Measurements from ENCODE around the gene FNDC3B.

FNDC3B gene

DNA sequence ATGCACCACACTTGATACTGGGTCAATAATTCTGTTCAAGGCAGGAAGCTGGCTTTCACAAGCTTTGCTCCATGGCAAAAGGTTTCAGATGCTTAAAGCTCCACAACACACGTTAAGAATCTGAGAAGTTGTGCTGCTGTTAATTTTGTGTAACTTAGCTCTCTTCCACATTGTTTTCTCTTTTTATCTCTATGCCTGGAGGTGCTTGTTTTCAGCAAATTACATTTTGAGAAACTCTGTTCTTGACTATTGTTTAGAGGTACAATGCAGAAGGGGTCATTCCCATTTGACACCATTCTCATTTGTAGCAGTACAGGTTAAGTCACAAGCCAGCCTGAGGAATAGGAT, 156.0 kb downstream of the FNDC3B start:
- TF ChIP-seq YY1 (IDR thresholded peaks at IDR 0.05; ENCODE audit: low read depth) (no peak), ZBTB7A (IDR thresholded peaks at IDR 0.05; ENCODE audit: low read depth) (no peak), TAF1 (IDR thresholded peaks at IDR 0.05; ENCODE audit: low read depth) (no peak), FOXM1 (IDR thresholded peaks at IDR 0.05; ENCODE audit: borderline replicate concordance, low read depth) (no peak), RAD21 (IDR thresholded peaks at IDR 0.05; ENCODE audit: low read depth) (no peak), TCF12 (IDR thresholded peaks at IDR 0.05; ENCODE audit: low read depth) (no peak), CEBPB (IDR thresholded peaks at IDR 0.05) (no peak), CREB1 (IDR thresholded peaks at IDR 0.05; ENCODE audit: low read depth) (no peak)
- TF ChIP-seq, protein P1, sequence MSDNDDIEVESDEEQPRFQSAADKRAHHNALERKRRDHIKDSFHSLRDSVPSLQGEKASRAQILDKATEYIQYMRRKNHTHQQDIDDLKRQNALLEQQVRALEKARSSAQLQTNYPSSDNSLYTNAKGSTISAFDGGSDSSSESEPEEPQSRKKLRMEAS (IDR thresholded peaks at IDR 0.05), result no peak
- TF ChIP-seq, protein P2, sequence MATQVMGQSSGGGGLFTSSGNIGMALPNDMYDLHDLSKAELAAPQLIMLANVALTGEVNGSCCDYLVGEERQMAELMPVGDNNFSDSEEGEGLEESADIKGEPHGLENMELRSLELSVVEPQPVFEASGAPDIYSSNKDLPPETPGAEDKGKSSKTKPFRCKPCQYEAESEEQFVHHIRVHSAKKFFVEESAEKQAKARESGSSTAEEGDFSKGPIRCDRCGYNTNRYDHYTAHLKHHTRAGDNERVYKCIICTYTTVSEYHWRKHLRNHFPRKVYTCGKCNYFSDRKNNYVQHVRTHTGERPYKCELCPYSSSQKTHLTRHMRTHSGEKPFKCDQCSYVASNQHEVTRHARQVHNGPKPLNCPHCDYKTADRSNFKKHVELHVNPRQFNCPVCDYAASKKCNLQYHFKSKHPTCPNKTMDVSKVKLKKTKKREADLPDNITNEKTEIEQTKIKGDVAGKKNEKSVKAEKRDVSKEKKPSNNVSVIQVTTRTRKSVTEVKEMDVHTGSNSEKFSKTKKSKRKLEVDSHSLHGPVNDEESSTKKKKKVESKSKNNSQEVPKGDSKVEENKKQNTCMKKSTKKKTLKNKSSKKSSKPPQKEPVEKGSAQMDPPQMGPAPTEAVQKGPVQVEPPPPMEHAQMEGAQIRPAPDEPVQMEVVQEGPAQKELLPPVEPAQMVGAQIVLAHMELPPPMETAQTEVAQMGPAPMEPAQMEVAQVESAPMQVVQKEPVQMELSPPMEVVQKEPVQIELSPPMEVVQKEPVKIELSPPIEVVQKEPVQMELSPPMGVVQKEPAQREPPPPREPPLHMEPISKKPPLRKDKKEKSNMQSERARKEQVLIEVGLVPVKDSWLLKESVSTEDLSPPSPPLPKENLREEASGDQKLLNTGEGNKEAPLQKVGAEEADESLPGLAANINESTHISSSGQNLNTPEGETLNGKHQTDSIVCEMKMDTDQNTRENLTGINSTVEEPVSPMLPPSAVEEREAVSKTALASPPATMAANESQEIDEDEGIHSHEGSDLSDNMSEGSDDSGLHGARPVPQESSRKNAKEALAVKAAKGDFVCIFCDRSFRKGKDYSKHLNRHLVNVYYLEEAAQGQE (IDR thresholded peaks at IDR 0.05; ENCODE audit: low read depth), result no peak

DNA sequence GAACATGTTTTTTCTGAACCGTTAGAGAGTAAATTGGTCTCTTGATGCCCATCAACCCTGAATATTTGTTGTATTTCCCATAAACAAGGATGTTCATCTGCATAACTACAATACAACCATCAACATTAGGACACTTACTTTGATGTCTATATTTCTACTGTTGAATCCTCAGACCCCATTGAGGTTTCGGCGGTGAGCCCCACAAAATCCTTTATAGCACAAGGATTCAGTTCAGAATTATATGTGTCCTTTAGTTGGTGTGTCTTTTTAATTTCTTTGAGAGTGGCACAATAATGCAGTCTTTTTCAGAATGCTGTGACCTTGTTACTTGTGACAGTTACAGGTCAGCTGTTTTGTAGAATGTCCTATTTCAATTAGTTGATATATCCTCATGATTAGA, 158.0 kb downstream of the FNDC3B start:
- TF ChIP-seq, protein P2 (IDR thresholded peaks at IDR 0.05; ENCODE audit: low read depth), result no peak
- no peak for TF ChIP-seq EGR1 (IDR thresholded peaks at IDR 0.05)
- TF ChIP-seq RAD21 (IDR thresholded peaks at IDR 0.05; ENCODE audit: low read depth), result no peak
- TF ChIP-seq TAF1 (IDR thresholded peaks at IDR 0.05; ENCODE audit: low read depth), result no peak
- TF ChIP-seq, protein P3, sequence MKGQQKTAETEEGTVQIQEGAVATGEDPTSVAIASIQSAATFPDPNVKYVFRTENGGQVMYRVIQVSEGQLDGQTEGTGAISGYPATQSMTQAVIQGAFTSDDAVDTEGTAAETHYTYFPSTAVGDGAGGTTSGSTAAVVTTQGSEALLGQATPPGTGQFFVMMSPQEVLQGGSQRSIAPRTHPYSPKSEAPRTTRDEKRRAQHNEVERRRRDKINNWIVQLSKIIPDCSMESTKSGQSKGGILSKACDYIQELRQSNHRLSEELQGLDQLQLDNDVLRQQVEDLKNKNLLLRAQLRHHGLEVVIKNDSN (IDR thresholded peaks at IDR 0.05), result no peak
- TF ChIP-seq, protein P1 (IDR thresholded peaks at IDR 0.05), result no peak
- no peak for TF ChIP-seq NFIC (IDR thresholded peaks at IDR 0.05)
- no peak for TF ChIP-seq TCF12 (IDR thresholded peaks at IDR 0.05; ENCODE audit: low read depth)
- TF ChIP-seq EP300 (IDR thresholded peaks at IDR 0.05; ENCODE audit: borderline replicate concordance), result no peak
- no peak for TF ChIP-seq FOXM1 (IDR thresholded peaks at IDR 0.05; ENCODE audit: borderline replicate concordance, low read depth)
- TF ChIP-seq TEAD4 (IDR thresholded peaks at IDR 0.05), result no peak
- no peak for TF ChIP-seq YY1 (IDR thresholded peaks at IDR 0.05; ENCODE audit: low read depth)
- no peak for TF ChIP-seq CREB1 (IDR thresholded peaks at IDR 0.05; ENCODE audit: low read depth)
- TF ChIP-seq ZBTB7A (IDR thresholded peaks at IDR 0.05; ENCODE audit: low read depth), result no peak
- TF ChIP-seq CEBPB (IDR thresholded peaks at IDR 0.05), result no peak

DNA sequence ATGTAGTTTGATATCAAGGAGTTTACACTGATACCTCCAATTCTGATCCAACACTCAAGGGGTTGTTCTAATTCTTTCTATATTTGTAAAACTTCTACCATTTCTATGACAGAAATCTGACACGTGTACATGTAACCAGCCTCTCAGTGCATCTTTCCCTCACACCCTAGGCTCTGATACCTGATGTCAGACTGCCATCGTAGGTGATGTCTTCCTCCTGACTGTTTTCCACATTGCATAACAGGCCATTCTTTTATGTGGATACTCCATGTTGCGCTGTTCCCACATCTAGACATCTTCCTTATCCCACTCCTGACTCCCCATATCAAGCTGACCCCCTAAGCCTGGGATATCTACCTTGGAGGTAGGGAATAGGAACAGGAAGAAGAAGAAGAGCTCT, 159.1 kb downstream of the FNDC3B start:
- TF ChIP-seq FOXM1 (IDR thresholded peaks at IDR 0.05; ENCODE audit: borderline replicate concordance, low read depth), result no peak
- TF ChIP-seq RAD21 (IDR thresholded peaks at IDR 0.05; ENCODE audit: low read depth), result no peak
- TF ChIP-seq TEAD4 (IDR thresholded peaks at IDR 0.05), result no peak
- TF ChIP-seq, protein P1 (IDR thresholded peaks at IDR 0.05), result no peak
- TF ChIP-seq, protein P2 (IDR thresholded peaks at IDR 0.05; ENCODE audit: low read depth), result no peak
- TF ChIP-seq, protein P3 (IDR thresholded peaks at IDR 0.05), result no peak
- no peak for TF ChIP-seq ZBTB7A (IDR thresholded peaks at IDR 0.05; ENCODE audit: low read depth)
- TF ChIP-seq YY1 (IDR thresholded peaks at IDR 0.05; ENCODE audit: low read depth), result no peak
- no peak for TF ChIP-seq EP300 (IDR thresholded peaks at IDR 0.05; ENCODE audit: borderline replicate concordance)
- no peak for TF ChIP-seq CEBPB (IDR thresholded peaks at IDR 0.05)
- no peak for TF ChIP-seq NFIC (IDR thresholded peaks at IDR 0.05)
- TF ChIP-seq TCF12 (IDR thresholded peaks at IDR 0.05; ENCODE audit: low read depth), result no peak
- TF ChIP-seq CREB1 (IDR thresholded peaks at IDR 0.05; ENCODE audit: low read depth), result no peak
- no peak for TF ChIP-seq EGR1 (IDR thresholded peaks at IDR 0.05)
- no peak for TF ChIP-seq TAF1 (IDR thresholded peaks at IDR 0.05; ENCODE audit: low read depth)

DNA sequence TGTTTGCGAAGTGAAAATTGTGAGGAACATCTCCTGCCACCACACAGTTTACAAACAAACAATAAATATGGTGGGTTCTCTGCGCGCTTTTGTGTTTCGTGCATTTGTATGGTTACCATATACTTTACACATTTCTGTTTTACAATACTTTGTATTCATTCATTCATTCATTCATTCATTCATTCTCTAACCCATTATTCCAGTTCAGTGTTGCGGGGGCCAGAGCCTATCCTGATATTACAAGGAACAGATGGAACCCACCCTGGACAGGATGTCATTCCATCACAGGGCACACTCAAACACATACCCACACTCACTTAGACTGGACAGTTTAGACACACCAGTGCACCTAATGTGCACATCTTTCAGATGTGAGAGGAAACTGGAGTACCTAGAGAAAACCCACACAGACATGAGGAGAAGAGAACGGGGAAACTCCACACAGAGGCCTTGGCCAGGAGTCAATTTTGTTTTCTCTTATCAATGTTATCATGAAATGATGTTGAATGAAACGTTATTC, 160.5 kb downstream of the FNDC3B start:
- TF ChIP-seq NFIC (IDR thresholded peaks at IDR 0.05), result no peak
- TF ChIP-seq TEAD4 (IDR thresholded peaks at IDR 0.05), result no peak
- TF ChIP-seq, protein P2 (IDR thresholded peaks at IDR 0.05; ENCODE audit: low read depth), result no peak
- no peak for TF ChIP-seq YY1 (IDR thresholded peaks at IDR 0.05; ENCODE audit: low read depth)

All from Ishikawa (cell line).